Left lung (tissue), 14 donors: Measurements from ENCODE around the gene CCL18. TPM values are rescaled to one million over a fixed set of nuclear protein-coding genes. Genes with fewer than 3 reads are reported as not detected.
"Not testable (repeated sequence)": the region's sequence is repeated elsewhere in the genome, so short reads cannot be mapped to it uniquely, and the experiment has no call there.

Source experiments
- ATAC-seq: fragments of 200-7000 bp; cut with Tn5 transposase; one replicate; pipeline ENCODE4 v1.9.1; 2020; ENCODE audit warnings: moderate library complexity
- DNase-seq, 4 donors: peaks; one replicate each; pipeline ENCODE4 v3.0.0-alpha.2; 2013 to 2020
- H3K27ac ChIP-seq, 2 donors: fragments of 200-600 bp; sonication (generic) in 1 of 2; one replicate each; pipeline versions ENCODE4 v1.5.0 to v1.8.0; 2020 to 2021
- H3K27me3 ChIP-seq, 2 donors: fragments of 200-600 bp; sonication (generic) in 1 of 2; one replicate each; pipeline versions ENCODE4 v1.5.0 to v1.8.0; 2020 to 2021
- H3K36me3 ChIP-seq, 2 donors: fragments of 200-600 bp; sonication (generic) in 1 of 2; one replicate each; pipeline versions ENCODE4 v1.5.0 to v1.8.0; 2020 to 2021
- H3K4me1 ChIP-seq, 2 donors: fragments of 200-600 bp; one replicate each; pipeline ENCODE4 v1.8.0; 2021
- H3K4me3 ChIP-seq, 2 donors: fragments of 200-600 bp; sonication (generic) in 1 of 2; one replicate each; pipeline versions ENCODE4 v1.5.0 to v1.8.0; 2020 to 2021; ENCODE audit warnings: mild to moderate bottlenecking in 1 of 2
- H3K9me3 ChIP-seq, 2 donors: fragments of 200-600 bp; sonication (generic) in 1 of 2; one replicate each; pipeline versions ENCODE4 v1.5.0 to v1.8.0; 2020 to 2021
- CTCF ChIP-seq, 2 donors: fragments of 200-600 bp; sonication (generic) in 1 of 2; IDR thresholded peaks; one replicate each; pipeline versions ENCODE4 v1.5.0 to v1.8.0; 2021; ENCODE audit warnings: antibody characterized with exemption in 2 of 2
- intact Hi-C, 2 donors: fragments of 100-400 bp; cut with DNase I; formaldehyde crosslinking; loops; one replicate each; pipeline versions ENCODE4 v1.11.2 to v1.14.2; 2022
- long read RNA-seq, 12 donors: library from polyadenylated mRNA in 2 of 12; unstranded in 2 of 12; transcript quantifications; one replicate each; pipeline ENCODE4 v2.0.0 and lab custom pipeline, GENCODE V29; 2019 to 2026
- polyA plus RNA-seq, 6 donors: library from polyadenylated mRNA; unstranded; fragments of 120-200 nt; gene quantifications; one replicate each; pipeline ENCODE4 v1.2.1, GENCODE V29; 2013; ENCODE audit not compliant: insufficient read length in 6 of 6
- total RNA-seq, 2 donors: library from RNA; stranded (reverse); fragmentation: NEBNext Ultra II Directional; extraction: Animal tissue kit (Norgen Biotek cat#: 25700); gene quantifications; one replicate each; pipeline ENCODE4 v1.2.1, GENCODE V29; 2021
- donor health status: DM: no; HTN: yes; CAD: no.
- donor health status: DM: no; HTN: no; CAD: no.

CCL18 gene
- total RNA-seq: 100 to 1,000 TPM; 227 to 348 TPM
- polyA plus RNA-seq: under 1 TPM in 1 of 6 donors, not detected in 5; 0.20 TPM
- long read RNA-seq, donor 1: 0 reads
- long read RNA-seq, donor 2: 0 reads
- long read RNA-seq, donor 3: 0 reads
- long read RNA-seq, donor 4, transcript CCL18-201 (3 exons, 1,324 nt): major isoform, 378 of 387 reads
- long read RNA-seq, donor 4, partial matches to known transcripts: 5 of 387 reads
- long read RNA-seq, donor 4, other reads (novel, unspliced or antisense): 4 of 387 reads
- long read RNA-seq, donor 5: 0 reads
- long read RNA-seq, donor 6: 0 reads
- long read RNA-seq, donor 7: 0 reads
- long read RNA-seq, donor 8: 0 reads
- long read RNA-seq, donor 9: 0 reads
- long read RNA-seq, donor 10, transcript CCL18-201 (3 exons, 1,324 nt): major isoform, 243 of 244 reads
- long read RNA-seq, donor 10, partial matches to known transcripts: 1 of 244 reads
- long read RNA-seq, donor 10, other reads (novel, unspliced or antisense): 0 of 244 reads
- long read RNA-seq, donor 11: 0 reads
- long read RNA-seq, donor 12: 0 reads

GRCh38 chr17:36063786-36064541 is at the start of gene CCL18:
Gene CCL18 (plus strand): TSS chr17:36064272. CDS start chr17:36064343, 71 bp downstream.
- no peak for DNase-seq
- peak; percentile 40 for ATAC-seq
- Histone ChIP-seq H3K4me1 (no peaks in the 10 kb centered on the region), H3K4me3 (peak within 1 kb of the TSS in 1 of 2 donors; percentile 9), H3K36me3 (no peaks in the 10 kb centered on the region), H3K9me3 (no peaks in the 10 kb centered on the region), H3K27ac (no peak within 1 kb of the TSS), H3K27me3 (no peaks in the 10 kb centered on the region)
- TF ChIP-seq CTCF (IDR thresholded peaks at IDR 0.05): no peak
- intact Hi-C loops: no loop called here

GRCh38 chr17:36014946-36015345 is 49.1 kb upstream of the CCL18 start:
- Histone ChIP-seq H3K27ac (no peak overlapping the region), H3K9me3 (peaks cover 0 to 15% of the 10 kb centered on the region in 2 donors), H3K4me1 (peaks cover 0 to 9% of the 10 kb centered on the region in 2 donors), H3K27me3 (no peaks in the 10 kb centered on the region), H3K4me3 (no peak overlapping the region), H3K36me3 (no peaks in the 10 kb centered on the region)
- ATAC-seq: no peak
- DNase-seq: no peak
- intact Hi-C loops: no loop called here
- no peak for TF ChIP-seq CTCF (IDR thresholded peaks at IDR 0.05)

- H3K4me3 ChIP-seq, intact Hi-C loops, H3K4me1 ChIP-seq, ATAC-seq, H3K27me3 ChIP-seq, DNase-seq, H3K36me3 ChIP-seq, H3K27ac ChIP-seq: not testable (repeated sequence)
- H3K9me3 ChIP-seq: peaks cover 0 to 15% of the 10 kb centered on the region in 2 donors
Observed at GRCh38 chr17:36015895-36016294, 48.2 kb upstream of the CCL18 start.

GRCh38 chr17:36016555-36016954 is 47.5 kb upstream of the CCL18 start:
- Histone ChIP-seq H3K36me3 (no peaks in the 10 kb centered on the region), H3K27ac (no peak overlapping the region), H3K9me3 (peaks cover 0 to 11% of the 10 kb centered on the region in 2 donors), H3K4me3 (no peak overlapping the region), H3K4me1 (peaks cover 0 to 9% of the 10 kb centered on the region in 2 donors), H3K27me3 (no peaks in the 10 kb centered on the region)
- no peak for ATAC-seq
- no peak for TF ChIP-seq CTCF (IDR thresholded peaks at IDR 0.05)
- DNase-seq: no peak
- intact Hi-C loops: no loop called here

GRCh38 chr17:36017799-36018198 is 46.3 kb upstream of the CCL18 start, which contains the start of gene CCL23:
Gene CCL23 (minus strand): TSS chr17:36017972. CDS start chr17:36017897, 75 bp downstream.
- H3K9me3 ChIP-seq: no peaks in the 10 kb centered on the region
- H3K4me3 ChIP-seq: no peak within 1 kb of the TSS
- peak; percentile 36 for ATAC-seq
- H3K4me1 ChIP-seq: peaks cover 0 to 9% of the 10 kb centered on the region in 2 donors
- TF ChIP-seq CTCF (IDR thresholded peaks at IDR 0.05): no peak
- H3K36me3 ChIP-seq: no peaks in the 10 kb centered on the region
- H3K27ac ChIP-seq: no peak within 1 kb of the TSS
- no peaks in the 10 kb centered on the region for H3K27me3 ChIP-seq
- no peak for DNase-seq
- intact Hi-C loops: no loop called here
